Measurements from ENCODE around the gene ERC1.

ERC1 gene

GRCh38 chr12:1226951-1227350, 235.9 kb downstream of the ERC1 start:
- H3K79me2 ChIP-seq (ENCODE audit: control insufficient read depth, low read length), result no peaks in the 10 kb centered on the region
- no peaks in the 10 kb centered on the region for H3K36me3 ChIP-seq (ENCODE audit: control insufficient read depth, low read length)
- no peaks in the 10 kb centered on the region for H4K20me1 ChIP-seq (ENCODE audit: control insufficient read depth, insufficient read depth, low read depth, low read length)
- H3K27me3 ChIP-seq (ENCODE audit: control insufficient read depth, low read length), result no peaks in the 10 kb centered on the region
- H3K27ac ChIP-seq (ENCODE audit: low read depth, low read length), result no peak overlapping the region
- no peak overlapping the region for H3K4me3 ChIP-seq (ENCODE audit: low read length)
- H3K9me2 ChIP-seq (replicated peaks; ENCODE audit: control insufficient read depth, low read length), result no peaks in the 10 kb centered on the region
- H3F3A ChIP-seq (ENCODE audit: control insufficient read depth, insufficient read depth), result no peaks in the 10 kb centered on the region; the same call in 1 of the 2 replicates
- no peak overlapping the region for H3K4me2 ChIP-seq (ENCODE audit: low read length)
- peaks cover 12% of the 10 kb centered on the region for H3K4me1 ChIP-seq (ENCODE audit: control insufficient read depth, low read length)
- TF ChIP-seq, protein P1, sequence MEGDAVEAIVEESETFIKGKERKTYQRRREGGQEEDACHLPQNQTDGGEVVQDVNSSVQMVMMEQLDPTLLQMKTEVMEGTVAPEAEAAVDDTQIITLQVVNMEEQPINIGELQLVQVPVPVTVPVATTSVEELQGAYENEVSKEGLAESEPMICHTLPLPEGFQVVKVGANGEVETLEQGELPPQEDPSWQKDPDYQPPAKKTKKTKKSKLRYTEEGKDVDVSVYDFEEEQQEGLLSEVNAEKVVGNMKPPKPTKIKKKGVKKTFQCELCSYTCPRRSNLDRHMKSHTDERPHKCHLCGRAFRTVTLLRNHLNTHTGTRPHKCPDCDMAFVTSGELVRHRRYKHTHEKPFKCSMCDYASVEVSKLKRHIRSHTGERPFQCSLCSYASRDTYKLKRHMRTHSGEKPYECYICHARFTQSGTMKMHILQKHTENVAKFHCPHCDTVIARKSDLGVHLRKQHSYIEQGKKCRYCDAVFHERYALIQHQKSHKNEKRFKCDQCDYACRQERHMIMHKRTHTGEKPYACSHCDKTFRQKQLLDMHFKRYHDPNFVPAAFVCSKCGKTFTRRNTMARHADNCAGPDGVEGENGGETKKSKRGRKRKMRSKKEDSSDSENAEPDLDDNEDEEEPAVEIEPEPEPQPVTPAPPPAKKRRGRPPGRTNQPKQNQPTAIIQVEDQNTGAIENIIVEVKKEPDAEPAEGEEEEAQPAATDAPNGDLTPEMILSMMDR (IDR thresholded peaks at IDR 0.05; ENCODE audit: low read depth, low read length, poor library complexity, severe bottlenecking), result no peak
- TF ChIP-seq EZH2phosphoT487 (IDR thresholded peaks at IDR 0.05; ENCODE audit: borderline replicate concordance, low read length), result no peak
- no peaks in the 10 kb centered on the region for H3K9me3 ChIP-seq (ENCODE audit: control insufficient read depth, insufficient read depth, low read length)

- H3K79me2 ChIP-seq (ENCODE audit: control insufficient read depth, low read length), result no peaks in the 10 kb centered on the region
- no peak for TF ChIP-seq EZH2phosphoT487 (IDR thresholded peaks at IDR 0.05; ENCODE audit: borderline replicate concordance, low read length)
- TF ChIP-seq, protein P1 (IDR thresholded peaks at IDR 0.05; ENCODE audit: low read depth, low read length, poor library complexity, severe bottlenecking), result no peak
- H3K36me3 ChIP-seq (ENCODE audit: control insufficient read depth, low read length), result peaks cover 12% of the 10 kb centered on the region
- no peak overlapping the region for H3K27ac ChIP-seq (ENCODE audit: low read depth, low read length)
- no peaks in the 10 kb centered on the region for H3F3A ChIP-seq (ENCODE audit: control insufficient read depth, insufficient read depth)
- no peaks in the 10 kb centered on the region for H3K27me3 ChIP-seq (ENCODE audit: control insufficient read depth, low read length)
- no peaks in the 10 kb centered on the region for H3K4me1 ChIP-seq (ENCODE audit: control insufficient read depth, low read length)
- no peaks in the 10 kb centered on the region for H3K9me3 ChIP-seq (ENCODE audit: control insufficient read depth, insufficient read depth, low read length)
- no peaks in the 10 kb centered on the region for H3K9me2 ChIP-seq (replicated peaks; ENCODE audit: control insufficient read depth, low read length)
- H4K20me1 ChIP-seq (ENCODE audit: control insufficient read depth, insufficient read depth, low read depth, low read length), result no peaks in the 10 kb centered on the region
- H3K4me2 ChIP-seq (ENCODE audit: low read length), result no peak overlapping the region
- no peak overlapping the region for H3K4me3 ChIP-seq (ENCODE audit: low read length)
Measured at GRCh38 chr12:1234073-1234472, 243.1 kb downstream of the ERC1 start.

GRCh38 chr12:1246637-1247036, 255.6 kb downstream of the ERC1 start:
- H3F3A ChIP-seq (ENCODE audit: control insufficient read depth, insufficient read depth), result 0 out of 2 replicates have a peak, but pooled peaks cover 3% of the 10 kb centered on the region
- H3K27ac ChIP-seq (ENCODE audit: low read depth, low read length), result no peak overlapping the region

More at GRCh38 chr12:1246637-1247036, 255.6 kb downstream of the ERC1 start:
- H3K36me3 ChIP-seq (ENCODE audit: control insufficient read depth, low read length), result no peaks in the 10 kb centered on the region
- no peaks in the 10 kb centered on the region for H3K79me2 ChIP-seq (ENCODE audit: control insufficient read depth, low read length)
- no peaks in the 10 kb centered on the region for H3K4me1 ChIP-seq (ENCODE audit: control insufficient read depth, low read length)
- no peaks in the 10 kb centered on the region for H3K9me2 ChIP-seq (replicated peaks; ENCODE audit: control insufficient read depth, low read length)
- TF ChIP-seq EZH2phosphoT487 (IDR thresholded peaks at IDR 0.05; ENCODE audit: borderline replicate concordance, low read length), result no peak
- TF ChIP-seq, protein P1 (IDR thresholded peaks at IDR 0.05; ENCODE audit: low read depth, low read length, poor library complexity, severe bottlenecking), result no peak
- no peak overlapping the region for H3K4me3 ChIP-seq (ENCODE audit: low read length)
- no peak overlapping the region for H3K4me2 ChIP-seq (ENCODE audit: low read length)
- no peaks in the 10 kb centered on the region for H3K9me3 ChIP-seq (ENCODE audit: control insufficient read depth, insufficient read depth, low read length)
- H4K20me1 ChIP-seq (ENCODE audit: control insufficient read depth, insufficient read depth, low read depth, low read length), result no peaks in the 10 kb centered on the region
- no peaks in the 10 kb centered on the region for H3K27me3 ChIP-seq (ENCODE audit: control insufficient read depth, low read length)

Data from DOHH2 (cell line).